Stimulated activated CD8-positive, alpha-beta memory T cell treated with anti-CD3 and anti-CD28 coated beads, Interleukin-4, amount 100 ng/mL, for 24 hours (primary cell): ENCODE measurements around the gene SULT1C2.

Experiments used
- DNase-seq: peaks from one replicate; pipeline ENCODE4 v3.0.0-alpha.2; 2020; ENCODE audit warnings: low read depth

Gene SULT1C2

DNA sequence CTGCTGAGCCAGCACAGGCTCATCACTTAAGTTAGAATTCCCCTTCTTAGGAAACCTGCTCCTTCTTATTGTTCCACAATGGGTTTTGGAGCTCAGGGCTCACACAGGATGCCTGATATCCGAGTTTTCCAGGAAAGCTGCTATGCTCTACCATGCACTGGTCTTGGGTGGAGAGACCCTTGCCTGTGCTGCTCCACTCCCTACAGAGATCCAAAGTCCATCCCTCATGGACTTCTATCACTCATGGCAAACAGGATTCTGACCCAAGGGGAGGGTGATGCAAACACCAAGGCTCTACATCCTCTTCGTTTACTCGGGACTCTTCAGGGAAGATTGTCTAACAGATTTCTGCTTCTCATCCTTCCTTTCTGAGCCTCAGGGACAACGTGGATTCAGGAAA lies 5.2 kb downstream of the SULT1C2 start:
- no peak for DNase-seq

DNA sequence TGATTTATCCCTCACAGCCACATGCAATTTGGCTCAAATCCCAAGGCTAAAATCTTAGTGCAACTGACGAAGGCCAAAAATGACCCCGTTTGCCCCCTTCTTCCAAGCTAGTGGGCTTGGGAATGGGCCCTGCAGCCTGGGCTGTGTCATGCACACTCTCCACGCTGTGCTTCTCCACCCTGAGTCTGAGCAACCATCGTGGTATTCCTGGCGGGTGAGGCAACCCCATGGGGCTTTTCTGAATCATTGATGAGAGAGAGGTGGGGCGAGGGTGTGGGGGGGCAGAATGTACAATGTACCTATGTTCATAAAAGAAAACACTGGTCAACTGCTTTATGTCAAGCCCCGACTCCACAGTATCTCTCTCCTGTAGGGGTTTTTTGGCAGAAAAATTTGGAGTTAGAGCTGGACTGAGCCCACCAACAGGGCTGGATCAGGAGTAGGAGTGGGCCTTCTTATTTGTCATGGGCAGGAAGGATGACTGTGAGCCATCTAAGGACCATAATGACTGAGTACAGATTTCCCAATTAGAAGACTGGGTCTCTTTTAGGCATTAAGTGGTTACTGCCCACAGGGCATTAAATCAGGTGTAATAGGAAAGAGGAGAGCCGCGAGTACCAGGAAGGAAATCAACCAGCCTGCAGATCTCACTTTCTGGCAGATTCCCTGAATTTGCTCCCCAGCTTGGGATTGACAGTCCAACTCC lies 8.9 kb downstream of the SULT1C2 start:
- DNase-seq, result no peak

GRCh38 chr2:108301558-108301957 lies 12.9 kb downstream of the SULT1C2 start:
- DNase-seq, result no peak

DNA sequence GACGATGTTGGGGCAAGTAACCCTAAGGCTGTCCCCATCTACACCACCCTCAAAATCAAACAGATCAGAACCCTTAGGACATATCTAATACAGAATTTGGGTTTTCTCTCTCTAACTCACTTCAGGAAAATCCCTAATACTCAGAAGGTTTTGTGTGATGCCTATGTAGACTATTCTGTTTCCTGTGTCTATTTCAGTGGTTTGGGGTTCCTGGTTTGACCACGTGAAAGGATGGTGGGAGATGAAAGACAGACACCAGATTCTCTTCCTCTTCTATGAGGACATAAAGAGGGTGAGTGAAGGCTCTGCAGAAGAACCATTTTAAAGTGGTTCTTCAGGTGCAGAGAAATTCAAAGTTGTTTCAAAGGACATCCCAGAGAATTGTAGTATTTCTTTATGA lies 16.3 kb downstream of the SULT1C2 start:
- DNase-seq, result no peak

DNA sequence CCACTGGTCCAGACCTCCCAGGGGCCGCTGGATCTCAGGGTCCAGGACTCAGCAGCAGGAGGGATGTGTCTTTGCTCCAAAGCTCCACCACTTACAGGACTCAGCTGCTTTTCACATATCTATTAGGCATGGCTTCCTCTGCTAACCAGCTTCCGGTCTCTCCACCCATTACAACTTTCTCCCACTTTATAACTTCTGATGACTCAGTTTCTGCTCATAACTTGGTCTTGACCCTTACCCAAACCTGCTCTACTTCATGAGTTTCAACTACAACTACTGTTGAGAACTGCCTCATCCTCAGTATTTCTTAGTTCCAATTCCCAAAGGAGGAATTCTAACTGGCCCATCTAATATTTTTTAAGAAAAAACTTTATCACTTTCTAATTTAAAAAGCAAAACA lies 17.2 kb downstream of the SULT1C2 start:
- no peak for DNase-seq

DNA sequence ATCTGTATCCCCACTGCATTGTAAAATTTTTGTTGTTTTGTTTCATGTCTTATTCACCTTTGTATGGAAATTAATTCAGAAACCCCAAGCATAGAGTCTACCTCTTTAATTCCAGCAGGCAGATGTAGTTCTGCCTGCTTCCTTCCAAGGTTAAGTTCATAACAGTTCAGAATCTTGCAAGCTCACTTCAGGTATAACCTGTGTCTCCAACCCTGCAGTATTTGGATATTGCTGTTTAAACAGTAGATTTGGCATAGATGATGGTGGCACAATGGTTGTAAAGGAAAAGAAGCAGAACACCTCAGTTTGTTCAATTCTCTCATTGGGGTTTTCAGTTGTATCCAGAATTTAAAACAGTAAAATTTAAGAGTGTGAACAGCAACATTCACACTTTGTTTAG lies 21.2 kb downstream of the SULT1C2 start:
- DNase-seq, result no peak

DNA sequence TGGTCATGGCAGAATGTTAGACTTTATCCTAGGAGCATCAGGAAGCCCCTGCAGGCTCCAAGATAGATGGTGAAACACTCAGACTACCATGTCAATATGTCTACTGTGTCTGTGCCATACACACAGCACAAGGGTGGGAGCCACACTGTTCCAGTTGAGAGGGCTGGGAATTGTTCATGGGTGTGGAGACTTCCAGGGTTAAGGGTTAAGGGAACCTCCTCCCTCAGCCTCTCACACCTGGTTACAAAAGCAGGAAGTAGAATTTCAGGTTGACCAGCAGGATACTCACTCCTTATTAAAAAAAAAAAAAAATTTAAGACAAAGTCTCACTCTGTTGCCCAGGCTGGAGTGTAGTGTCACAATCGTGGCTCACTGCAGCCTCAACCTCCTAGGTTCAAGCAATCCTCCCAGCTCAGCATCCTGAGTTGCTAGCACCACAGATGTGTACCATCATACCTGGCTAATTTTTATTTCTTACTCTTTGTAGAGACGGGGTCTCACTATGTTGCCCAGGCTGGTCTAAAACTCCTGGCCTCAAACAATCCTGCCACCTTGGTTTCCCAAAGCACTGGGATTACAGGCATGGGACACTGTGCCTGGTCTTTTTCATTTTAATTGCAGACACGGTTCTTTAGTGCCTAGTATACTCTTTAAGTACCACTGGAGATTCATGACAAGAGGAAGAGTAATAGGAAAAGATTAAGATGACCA lies 26.0 kb downstream of the SULT1C2 start:
- DNase-seq, result no peak

GRCh38 chr2:108315444-108315934 lies 26.8 kb downstream of the SULT1C2 start:
- DNase-seq, result no peak

GRCh38 chr2:108316033-108316432 lies 27.3 kb downstream of the SULT1C2 start:
- DNase-seq, result no peak

DNA sequence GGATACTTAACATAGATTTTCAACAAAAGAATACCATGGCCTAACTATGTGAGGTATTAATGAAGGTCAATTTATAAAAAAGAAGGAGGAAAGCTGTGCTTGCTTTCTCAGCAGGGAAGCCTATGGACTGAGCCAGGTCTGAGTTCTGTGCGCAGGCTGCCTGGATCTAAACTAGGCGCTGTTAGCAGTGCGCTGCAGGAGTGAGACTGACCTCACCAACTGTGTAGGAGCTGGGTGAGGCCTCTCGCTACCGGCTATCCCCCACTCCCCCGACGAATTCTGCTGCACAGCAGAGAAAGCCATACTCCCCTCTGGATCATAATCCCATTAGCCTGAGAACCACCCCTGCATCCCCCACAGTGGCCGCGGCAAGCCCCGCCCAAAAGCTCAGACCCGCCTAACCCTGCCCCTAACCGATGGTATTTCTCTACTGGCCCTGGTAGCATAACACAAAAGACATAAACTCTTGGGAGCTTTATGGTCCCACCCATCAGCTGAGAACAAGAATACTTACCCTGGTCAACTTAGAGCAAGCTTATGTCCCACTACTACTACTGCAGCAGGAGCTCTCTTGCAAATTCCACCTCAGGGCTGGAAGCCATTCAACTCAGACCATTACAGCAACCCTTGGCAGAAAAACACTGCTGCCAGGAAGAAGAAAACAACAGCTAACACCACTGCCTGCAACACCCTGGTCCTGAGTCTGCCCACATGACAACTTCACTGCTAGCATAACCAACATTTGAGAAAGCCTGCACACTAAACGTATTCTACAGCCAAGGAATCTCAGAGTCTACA lies 28.0 kb downstream of the SULT1C2 start:
- no peak for DNase-seq

DNA sequence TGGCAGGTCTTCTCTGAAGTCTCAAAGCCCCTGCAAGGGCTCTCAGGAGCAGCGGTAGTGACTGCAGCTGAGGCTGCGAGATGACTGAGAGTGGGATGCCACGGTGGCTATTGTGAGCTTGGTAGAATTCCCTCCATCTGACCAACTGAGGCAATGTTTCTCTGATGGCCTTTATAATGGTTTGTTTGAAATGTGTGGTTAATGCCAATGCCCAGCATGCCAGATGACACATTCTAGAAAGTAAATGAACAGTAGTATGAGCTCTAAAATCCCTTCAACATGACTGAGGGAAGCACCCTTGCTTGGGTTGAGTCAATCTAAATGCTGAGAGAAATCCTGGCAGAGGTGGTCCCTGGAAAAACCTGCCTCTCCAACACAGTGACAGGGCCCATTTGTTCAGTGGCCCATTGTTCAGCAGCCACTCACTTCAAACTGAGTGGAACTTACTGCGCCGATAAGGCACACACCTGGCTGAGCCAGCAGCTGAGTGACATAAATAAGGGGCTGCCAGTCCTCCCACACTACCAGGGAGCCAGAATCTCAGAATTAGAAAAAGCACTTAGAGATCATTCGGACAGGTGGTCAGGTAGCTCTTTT lies 31.7 kb downstream of the SULT1C2 start:
- DNase-seq, result no peak

- no peak for DNase-seq
Observed at GRCh38 chr2:108323619-108324018, 34.9 kb downstream of the SULT1C2 start.

- DNase-seq, result no peak
Observed at GRCh38 chr2:108324531-108325255, 36.0 kb downstream of the SULT1C2 start.

DNA sequence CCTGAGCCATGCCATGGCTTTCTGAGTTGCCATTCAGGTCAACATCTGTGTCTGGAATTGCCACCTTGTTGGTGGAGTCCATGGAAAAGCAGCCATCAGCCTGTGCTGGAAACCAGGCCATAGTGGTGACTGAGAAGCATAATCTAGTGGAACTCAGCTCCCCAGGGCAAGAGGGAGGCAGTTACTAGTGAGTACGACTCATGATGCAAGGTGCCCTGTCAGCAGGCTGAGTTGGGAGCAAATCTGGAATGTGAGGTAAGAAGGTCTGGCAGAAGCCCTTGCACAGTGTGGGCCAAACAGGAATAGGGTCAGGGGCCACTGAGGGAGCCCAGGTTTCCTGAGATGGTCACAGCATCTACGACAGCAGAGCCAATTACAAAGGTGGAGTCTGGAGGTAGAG lies 37.1 kb downstream of the SULT1C2 start:
- no peak for DNase-seq

DNA sequence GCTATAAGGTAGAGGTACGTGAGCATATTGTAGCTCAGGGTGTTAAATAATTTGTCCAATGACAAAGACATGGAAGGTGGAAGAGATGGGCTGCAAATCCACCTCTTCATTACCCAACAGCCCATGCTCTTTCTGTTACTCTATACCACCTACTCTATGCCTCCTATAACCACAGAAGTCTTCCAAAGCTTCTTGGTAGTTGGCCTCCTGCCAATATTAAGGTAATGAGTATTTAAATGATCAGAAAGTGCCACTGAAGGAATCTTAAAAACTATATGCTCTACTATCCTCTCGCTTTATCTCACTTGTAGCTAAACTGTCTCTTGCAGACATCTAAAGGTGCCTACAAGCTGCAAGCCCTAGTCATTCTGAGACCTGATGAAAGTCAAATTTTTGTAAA lies 41.1 kb downstream of the SULT1C2 start:
- no peak for DNase-seq

GRCh38 chr2:108330979-108331378 lies 42.3 kb downstream of the SULT1C2 start:
- DNase-seq, result no peak

DNA sequence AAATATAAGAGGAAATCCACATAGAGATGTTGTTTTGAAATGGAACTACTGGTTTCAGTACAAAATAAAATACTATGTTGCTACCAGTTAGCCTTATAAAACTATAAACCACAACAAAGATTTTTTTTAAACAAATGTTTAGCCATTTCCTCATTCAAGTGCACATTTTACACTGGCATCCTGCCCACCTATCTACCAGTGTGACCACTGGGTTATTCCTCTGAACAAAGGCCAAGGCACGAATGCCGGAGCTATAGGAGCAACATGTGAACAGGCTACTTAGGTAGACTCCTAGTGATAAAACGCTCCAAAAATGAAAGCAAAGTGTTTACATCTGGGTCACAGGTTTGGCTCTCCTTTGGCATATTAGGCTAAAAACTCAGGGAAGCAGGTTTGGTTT lies 57.3 kb downstream of the SULT1C2 start:
- no peak for DNase-seq

GRCh38 chr2:108346827-108347226 lies 58.1 kb downstream of the SULT1C2 start:
- DNase-seq, result no peak

- no peak for DNase-seq
Observed at GRCh38 chr2:108347786-108348185, 59.1 kb downstream of the SULT1C2 start.

DNA sequence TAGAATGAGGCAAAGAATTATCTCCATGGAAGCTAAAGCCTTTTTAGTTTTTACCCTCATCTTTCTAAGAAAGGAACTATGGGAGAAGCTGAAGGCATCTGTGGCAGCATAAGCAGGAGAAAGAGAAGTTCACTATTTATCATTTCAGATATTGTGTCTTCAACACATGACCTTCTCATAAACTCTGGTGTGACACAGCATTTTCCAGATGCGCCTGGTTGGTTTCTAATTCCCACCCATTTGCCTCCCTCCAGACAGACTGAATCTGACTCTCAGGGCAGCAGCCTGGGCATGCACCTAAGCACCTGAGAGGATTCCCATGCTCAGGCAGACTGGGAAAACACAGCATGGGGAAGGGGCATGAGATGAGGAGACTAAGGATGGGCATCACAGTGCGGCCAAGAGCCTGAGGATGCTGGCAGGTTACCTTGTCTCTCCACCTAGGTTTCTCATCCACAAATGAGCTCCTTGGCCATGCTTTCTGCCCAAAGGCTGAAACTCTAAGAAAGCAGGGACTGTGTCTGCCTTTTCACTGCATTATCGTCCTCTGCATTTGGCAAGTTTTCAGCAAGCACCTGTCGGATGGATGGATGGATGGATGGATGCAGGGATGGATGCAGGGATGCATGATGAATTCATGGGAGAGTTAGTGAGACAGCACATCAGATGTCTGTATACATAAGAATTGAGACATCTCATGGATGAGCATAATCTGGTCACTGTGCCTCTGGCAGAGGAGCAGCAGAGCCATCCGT lies 60.3 kb downstream of the SULT1C2 start:
- DNase-seq, result no peak

DNA sequence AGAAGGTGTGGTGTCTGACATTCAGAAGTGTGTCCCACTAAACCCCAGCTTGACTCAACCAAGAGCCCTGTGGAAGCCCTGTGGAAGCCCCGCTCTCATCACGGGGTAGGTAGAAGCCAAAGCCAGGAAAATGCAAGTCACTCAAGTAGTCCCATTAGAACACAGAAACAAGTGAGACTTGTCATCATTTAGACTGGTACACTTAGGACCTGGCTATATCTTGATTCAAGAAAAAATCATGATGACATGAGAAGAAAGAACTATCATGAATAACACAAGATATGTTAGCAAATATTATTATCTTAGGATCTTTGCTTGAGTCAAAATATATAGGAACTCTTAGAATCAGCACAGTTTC lies 60.9 kb downstream of the SULT1C2 start:
- no peak for DNase-seq
